Retina (tissue), 1 donor: ENCODE measurements around the gene STK38L.

ENCODE experiments used
- DNase-seq: peaks from one replicate; pipeline ENCODE4 v3.0.0-alpha.2; 2016

STK38L gene

DNA sequence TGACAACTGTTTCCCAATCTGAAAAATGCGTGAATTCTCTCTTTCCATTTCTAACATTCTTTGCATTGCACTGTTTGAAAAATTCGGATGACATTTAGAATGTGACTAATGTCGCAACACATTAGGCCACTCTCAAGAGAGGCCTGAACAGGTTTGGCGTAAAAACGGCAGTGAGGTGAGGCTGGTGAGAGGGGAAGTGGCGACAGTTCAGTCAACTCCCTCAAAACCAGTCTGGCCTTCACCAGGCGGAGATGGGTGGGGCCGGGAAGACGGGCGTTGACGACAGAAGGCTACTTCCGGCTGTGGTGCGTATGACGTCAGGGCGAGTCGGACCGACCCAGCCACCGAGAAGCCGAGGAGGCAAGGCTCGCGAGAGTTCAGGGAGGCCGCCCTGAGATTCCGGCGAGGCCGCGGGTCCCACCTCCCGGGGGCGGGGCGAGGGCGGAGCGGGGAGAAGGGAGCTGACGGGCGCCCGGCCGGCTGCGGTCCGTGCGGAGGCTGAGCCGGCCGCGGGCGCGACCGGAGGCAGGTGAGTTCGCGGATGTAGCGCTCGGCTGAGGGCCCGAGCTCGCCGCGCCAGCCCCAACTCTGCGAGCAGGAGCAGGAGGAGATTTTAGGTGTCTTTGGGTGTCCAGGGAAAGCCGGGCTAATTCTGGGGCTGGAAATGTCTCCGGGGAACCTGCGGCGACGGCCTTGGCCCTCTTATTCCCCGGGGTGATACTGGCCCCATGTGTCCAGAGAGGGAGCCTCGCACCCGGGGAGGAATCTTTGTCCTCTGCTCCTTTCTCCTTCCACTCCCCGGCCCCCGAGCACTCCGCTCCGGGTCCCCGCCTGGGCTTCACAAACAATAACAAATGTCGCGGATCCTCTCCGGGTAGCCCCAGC, at the start of gene STK38L:
TSS of gene STK38L (plus strand) at position 483 of the 885 bp plus-strand sequence. CDS start 53,435 bp downstream, outside the sequence.
- DNase-seq = peak; percentile 95

GRCh38 chr12:27194644-27195043, 49.4 kb upstream of the STK38L start:
- DNase-seq = no peak

DNA sequence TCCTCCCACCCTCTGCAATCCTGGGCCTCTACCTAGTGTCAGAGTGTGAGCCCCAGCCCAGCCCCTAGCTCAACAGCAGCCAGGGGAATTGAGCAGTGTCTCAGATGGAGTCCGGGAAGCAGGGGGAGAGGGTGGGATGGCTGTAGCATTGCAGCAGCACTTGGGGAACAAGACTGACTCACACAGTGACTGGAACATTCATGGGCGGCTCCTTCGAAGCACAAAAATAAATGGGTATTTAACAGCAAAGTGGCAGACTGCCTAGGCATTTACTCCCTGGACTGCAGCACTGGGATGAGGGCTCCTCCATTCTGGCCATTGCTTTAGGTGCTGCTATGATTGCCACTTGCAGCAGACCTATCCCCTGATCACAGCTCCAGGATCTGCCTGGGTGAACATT, 46.0 kb upstream of the STK38L start:
- DNase-seq = no peak

GRCh38 chr12:27199638-27200300, 44.3 kb upstream of the STK38L start:
- no peak for DNase-seq

- no peak for DNase-seq
Observed at GRCh38 chr12:27201169-27201568, 42.9 kb upstream of the STK38L start.

DNA sequence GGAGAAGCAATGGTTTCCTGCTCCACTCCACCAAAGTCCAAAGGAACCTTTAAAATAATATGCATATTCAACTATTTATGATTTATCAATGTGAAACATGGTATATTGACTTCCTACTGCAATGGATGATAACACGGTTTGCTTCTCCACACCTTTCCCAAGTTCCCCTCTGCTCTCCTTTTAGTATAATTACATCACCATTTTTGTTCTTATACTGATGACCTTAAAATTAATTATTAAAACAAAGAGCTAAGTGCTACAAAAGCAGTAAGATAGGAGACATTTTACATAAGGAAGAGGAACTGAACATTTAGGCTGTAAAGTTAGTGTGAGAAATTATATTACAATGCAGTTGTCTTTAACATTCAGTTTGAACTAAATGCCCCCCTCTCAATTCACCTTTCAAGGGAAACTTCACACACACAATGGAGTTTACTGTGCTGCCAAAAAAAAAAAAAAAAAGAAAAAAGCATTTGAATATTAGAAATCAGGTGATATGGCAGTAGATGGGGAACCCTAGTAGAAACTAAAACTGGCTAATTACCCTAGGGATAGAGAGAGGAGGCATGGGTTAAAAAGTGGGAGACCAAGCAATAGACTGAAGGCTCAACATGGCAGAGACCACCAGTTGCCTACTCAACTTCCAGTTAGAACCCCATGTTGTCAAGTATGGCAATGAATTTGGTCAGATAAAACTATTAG, 37.1 kb upstream of the STK38L start:
- no peak for DNase-seq

- DNase-seq = no peak
Observed at GRCh38 chr12:27207615-27208413, 36.3 kb upstream of the STK38L start.

DNA sequence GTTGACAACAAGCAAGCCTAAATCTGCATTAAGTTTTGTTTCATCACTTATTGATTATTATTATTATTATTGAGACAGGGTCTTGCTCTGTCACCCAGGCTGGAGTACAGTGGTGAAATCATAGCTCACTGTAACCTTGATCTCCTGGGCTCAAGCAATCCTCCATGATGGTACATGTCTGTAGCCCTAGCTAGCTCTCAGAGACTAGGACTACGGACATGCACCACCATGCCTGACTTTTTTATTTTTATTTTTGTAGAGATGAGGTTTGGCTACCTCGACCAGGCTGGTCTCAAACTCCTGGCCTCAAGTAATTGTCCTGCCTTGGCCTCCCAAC, 35.7 kb upstream of the STK38L start:
- DNase-seq = no peak

DNA sequence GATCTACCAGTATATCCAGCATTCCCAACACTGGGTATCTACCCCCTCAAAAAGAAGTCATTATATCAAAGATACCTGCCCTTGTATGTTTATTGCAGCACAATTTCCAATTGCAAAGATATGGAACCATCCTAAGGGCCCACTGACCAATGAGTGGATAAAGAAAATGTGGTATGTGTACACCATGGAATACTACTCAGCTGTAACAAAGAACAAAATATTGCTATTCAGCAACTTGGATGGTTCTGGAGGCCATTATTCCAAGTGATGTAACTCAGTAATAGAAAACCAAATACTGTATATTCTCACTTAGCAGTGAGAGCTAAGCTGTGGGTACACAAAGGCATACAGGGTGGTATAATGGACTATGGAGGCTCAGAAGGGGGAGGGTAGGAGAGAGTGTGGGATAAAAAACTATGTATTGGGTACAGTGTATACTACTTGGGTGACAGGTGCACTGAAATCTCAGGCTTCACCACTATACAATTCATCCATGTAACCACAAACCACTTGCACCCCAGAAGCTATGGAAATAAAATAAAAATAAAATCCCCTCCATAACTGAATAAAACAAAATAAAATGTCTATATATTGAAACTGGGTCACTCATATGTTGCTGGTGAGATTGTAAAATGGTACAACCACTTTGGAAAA, 34.7 kb upstream of the STK38L start:
- no peak for DNase-seq

DNA sequence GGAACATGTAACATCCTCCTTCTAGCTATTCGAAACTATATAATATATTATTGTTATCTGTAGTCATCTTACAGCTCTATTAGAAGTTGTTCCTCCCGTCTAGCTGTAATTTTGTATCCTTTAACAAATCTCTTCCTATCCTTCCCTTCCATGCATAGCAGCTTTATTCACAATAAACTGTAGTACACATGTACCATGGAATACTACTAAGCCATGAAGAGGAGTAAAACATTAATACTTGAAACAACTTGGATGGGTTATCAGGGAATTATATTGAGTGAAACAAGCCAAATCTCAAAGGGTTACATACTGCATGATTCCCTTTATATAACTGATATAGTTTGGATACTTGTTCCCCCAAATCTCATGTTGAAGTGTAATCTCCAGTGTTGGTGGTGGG, 33.9 kb upstream of the STK38L start:
- DNase-seq = no peak

GRCh38 chr12:27212861-27213260, 31.2 kb upstream of the STK38L start:
- DNase-seq = no peak

GRCh38 chr12:27213304-27213703, 30.8 kb upstream of the STK38L start:
- DNase-seq = no peak

DNA sequence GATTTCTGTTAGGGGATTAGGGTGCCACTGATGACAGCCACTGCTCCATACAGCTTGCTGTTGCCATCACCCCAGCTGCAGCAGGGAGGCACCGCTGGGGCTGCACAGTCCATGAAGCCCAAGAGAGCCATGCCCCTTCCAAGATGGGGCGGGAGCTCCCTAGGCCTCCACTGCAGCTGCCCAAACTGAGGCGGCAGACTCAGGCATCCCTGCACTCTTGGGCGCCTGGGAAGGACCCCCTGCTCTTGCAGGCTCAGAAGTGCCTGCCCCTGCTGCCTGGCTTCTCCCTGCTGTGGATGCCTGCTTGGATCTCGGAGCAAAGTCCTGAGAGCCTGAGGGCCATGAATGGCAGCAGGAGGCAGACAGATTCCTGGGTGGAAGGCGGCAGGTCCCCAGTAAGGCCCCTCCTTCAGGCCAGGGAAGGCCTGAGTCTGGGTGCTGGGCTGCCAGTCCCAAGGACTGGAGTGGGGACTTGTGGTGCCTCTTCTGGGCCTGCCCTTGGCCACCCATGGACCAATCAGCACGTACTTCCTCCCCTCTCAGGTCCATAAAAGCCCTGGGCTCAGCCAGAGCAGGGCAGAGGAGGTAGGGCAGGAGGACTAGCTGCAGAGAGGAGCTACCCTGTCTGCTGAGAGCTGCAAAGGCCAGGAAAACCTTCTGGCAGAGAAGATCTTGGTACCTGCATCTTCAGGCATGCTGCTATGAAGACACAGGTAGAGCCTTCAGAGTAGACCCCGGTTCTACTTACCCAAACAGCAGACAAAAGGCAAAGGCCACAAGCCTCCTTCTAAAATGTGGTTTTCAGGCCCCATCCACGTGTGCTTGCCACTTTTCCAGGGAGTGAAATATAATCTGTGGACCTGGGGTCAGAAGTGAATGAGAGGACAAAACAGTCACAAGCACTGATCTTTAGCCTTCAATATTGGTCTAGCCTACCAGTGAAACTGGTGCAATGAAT, 30.0 kb upstream of the STK38L start:
- DNase-seq = no peak

- DNase-seq = no peak
Observed at GRCh38 chr12:27217590-27217989, 26.5 kb upstream of the STK38L start.

- DNase-seq = no peak
Observed at GRCh38 chr12:27219693-27220054, 24.4 kb upstream of the STK38L start.

DNA sequence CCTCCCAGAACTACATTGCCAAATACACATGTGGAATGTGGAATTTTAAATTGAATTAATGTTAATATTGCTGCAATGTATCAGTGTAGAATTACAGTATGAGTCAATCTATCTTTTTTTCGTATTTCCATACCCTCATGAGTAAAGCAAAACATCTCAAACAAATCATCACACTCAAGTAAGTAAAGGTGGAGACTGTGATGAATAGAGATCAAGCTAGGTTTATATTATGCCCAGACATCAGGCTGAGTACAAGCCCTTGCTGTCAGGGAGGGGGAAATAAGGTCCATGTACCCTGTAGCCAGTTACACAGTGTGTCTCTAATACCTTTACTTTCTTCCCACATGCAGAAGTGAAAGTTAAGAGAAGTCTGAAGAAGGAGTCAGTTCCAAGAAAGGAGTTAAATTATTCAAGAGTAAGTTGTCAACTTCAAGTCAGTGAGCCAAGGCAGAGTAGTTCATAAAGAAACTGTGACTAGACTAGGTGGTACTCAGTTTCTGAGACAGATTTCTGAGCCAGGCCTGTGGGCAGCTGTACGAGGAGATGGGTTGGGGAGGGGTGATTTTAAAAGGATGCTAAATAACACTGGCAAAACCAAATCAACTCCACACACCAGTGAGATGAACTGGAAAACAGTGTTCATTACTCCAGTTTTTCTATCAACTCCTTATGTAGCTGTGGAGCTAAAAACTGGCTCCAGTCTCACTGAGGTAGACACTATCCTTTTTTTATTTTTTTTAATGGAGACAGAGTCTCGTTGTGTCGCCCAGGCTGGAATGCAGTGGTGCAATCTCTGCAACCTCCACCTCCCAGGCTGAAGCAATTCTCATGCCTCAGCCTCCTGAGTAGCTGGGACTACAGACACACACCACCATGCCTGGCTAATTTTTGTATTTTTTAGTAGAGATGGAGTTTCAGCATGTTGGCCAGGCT, 23.8 kb upstream of the STK38L start:
- no peak for DNase-seq

DNA sequence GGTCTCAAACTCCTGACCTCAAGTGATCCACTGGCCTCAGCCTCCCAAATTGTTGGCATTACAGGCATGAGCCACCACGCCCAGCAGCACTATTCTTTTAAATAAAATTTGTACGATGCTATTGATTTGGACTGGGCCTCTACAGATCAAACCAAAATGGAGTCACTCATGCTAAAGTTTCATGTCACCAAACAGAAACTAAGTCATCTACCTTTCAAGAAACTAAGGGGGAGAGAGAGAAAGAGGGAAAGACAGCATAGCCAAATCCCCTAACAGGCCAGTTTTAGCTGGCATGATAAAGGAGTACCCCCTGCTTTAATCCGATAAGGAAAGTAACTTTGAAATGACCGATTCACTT, 23.1 kb upstream of the STK38L start:
- DNase-seq = no peak

DNA sequence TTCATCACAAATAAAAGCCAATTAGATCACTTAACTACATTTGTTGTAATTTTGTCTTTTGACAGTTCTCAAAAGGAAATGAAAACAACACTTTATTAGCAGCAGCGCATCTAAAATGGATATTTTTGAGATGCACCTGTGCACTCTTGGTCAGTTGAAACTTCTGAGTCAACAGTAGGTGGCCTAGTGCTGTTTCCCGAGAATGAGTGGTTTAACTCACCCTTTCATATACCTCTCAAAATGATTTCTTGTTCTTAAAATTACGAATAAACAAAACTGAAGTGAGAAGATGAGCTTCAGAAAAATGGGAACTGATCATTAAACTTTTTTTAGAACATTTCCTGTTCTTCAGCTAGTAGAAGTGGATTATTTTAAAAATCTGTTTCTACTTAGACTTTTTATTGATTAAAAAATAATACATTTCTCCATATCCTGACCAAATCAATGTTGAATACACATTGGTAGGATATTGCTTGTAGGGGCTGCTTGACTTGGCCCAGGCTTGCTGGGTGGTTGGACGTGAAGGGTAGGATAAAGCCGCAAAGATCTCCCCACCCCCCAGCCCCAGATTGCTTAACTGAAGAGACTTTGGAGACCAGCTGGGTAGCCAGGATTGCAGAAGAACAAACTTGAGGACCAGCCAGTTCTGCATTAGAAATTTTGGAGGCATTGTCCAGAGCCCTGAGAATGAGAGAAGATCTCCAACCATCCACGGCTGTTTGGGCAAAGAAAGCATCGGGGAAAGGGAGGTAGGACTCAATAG, 22.3 kb upstream of the STK38L start:
- DNase-seq = no peak

DNA sequence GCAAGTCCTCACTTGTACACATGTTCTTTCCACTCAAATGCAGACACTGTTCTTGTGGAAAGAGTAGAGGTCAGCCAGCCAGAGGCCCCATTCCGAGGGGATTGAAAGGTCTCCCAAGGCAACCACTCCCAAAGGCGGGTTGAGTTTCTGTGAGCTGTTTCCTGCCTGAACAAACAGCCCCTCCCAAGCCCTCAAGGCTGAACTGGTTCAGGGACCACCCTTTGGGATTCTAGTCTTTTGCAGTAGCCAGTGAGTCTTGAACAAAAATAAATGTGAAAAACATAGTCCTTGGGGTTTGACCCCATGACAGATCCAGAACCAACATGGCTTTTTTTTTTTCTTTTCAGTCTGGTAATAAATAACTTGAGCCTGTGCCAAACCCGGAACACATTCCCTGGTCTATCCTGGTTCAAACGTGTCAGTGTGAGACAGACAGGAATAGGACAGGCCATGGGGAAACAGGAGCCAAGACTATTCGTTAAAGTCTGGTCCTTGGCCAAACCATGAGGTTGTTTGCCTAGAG, 17.6 kb upstream of the STK38L start:
- DNase-seq = no peak
